Dedifferentiated amniotic fluid mesenchymal stem cell (primary cell): ENCODE data around the gene WASHC3.
A peak's percentile ranks its signal among the peaks of the same experiment; 100 is the strongest.
"Not testable (repeated sequence)": the region's sequence is repeated elsewhere in the genome, so short reads cannot be mapped to it uniquely, and the experiment has no call there.

Source experiments
- DNase-seq: peaks from one replicate; pipeline ENCODE4 v3.0.0-alpha.2; 2016; ENCODE audit errors: extremely low spot score

The WASHC3 gene

GRCh38 chr12:102061560-102062418 lies at the start of gene WASHC3:
Gene WASHC3, minus strand, starts transcription at chr12:102061991. Its CDS starts 29 bp downstream, at chr12:102061962.
- peak; percentile 96 for DNase-seq

- no peak for DNase-seq
Observed at GRCh38 chr12:102110782-102111181, 49.0 kb upstream of the WASHC3 start.

- no peak for DNase-seq
Observed at GRCh38 chr12:102107970-102108369, 46.2 kb upstream of the WASHC3 start.

- DNase-seq = no peak
Observed at GRCh38 chr12:102106905-102107304, 45.1 kb upstream of the WASHC3 start.

GRCh38 chr12:102096855-102097254 lies 35.1 kb upstream of the WASHC3 start:
- no peak for DNase-seq

- peak; percentile 64 for DNase-seq
Observed at GRCh38 chr12:102095677-102096263, 34.0 kb upstream of the WASHC3 start.

- peak; percentile 63 for DNase-seq
Observed at GRCh38 chr12:102093319-102093718, 31.5 kb upstream of the WASHC3 start.

GRCh38 chr12:102089228-102089835 lies 27.5 kb upstream of the WASHC3 start:
- DNase-seq = not testable (repeated sequence)

- no peak for DNase-seq
Observed at GRCh38 chr12:102080842-102081241, 19.1 kb upstream of the WASHC3 start.

GRCh38 chr12:102072092-102072491 lies 10.3 kb upstream of the WASHC3 start:
- DNase-seq = not testable (repeated sequence)

GRCh38 chr12:102069707-102070106 lies 7.9 kb upstream of the WASHC3 start:
- no peak for DNase-seq

- DNase-seq = no peak
Observed at GRCh38 chr12:102067574-102068258, 5.9 kb upstream of the WASHC3 start.

- DNase-seq = no peak
Observed at GRCh38 chr12:102064476-102064875, 2.7 kb upstream of the WASHC3 start.

GRCh38 chr12:102063069-102063468 lies 1.3 kb upstream of the WASHC3 start:
- DNase-seq = no peak

GRCh38 chr12:102062419-102062806 lies 622 bp upstream of the WASHC3 start:
- no peak for DNase-seq

- no peak for DNase-seq
Observed at GRCh38 chr12:102061096-102061559, 663 bp downstream of the WASHC3 start.

- no peak for DNase-seq
Observed at GRCh38 chr12:102059343-102059742, 2.4 kb downstream of the WASHC3 start.

GRCh38 chr12:102054345-102054744 lies 7.4 kb downstream of the WASHC3 start:
- DNase-seq = no peak

- no peak for DNase-seq
Observed at GRCh38 chr12:102053062-102053349, 8.8 kb downstream of the WASHC3 start.

- no peak for DNase-seq
Observed at GRCh38 chr12:102052192-102053061, 9.4 kb downstream of the WASHC3 start.

- DNase-seq = no peak
Observed at GRCh38 chr12:102051431-102051965, 10.3 kb downstream of the WASHC3 start.
